GM20000 (cell line): Measurements from ENCODE around the gene PGM5.

ENCODE experiments used
- DNase-seq: peaks from one replicate; pipeline ENCODE4 v3.0.0; 2012; ENCODE audit warnings: low spot score
- TF ChIP-seq, protein P1 (sequence below): IDR thresholded peaks from 2 replicates; pipeline ENCODE4 v1.5.1; 2012; ENCODE audit warnings: mild to moderate bottlenecking, control low read depth; ENCODE audit errors: extremely low read depth, missing control alignments

Gene PGM5

DNA sequence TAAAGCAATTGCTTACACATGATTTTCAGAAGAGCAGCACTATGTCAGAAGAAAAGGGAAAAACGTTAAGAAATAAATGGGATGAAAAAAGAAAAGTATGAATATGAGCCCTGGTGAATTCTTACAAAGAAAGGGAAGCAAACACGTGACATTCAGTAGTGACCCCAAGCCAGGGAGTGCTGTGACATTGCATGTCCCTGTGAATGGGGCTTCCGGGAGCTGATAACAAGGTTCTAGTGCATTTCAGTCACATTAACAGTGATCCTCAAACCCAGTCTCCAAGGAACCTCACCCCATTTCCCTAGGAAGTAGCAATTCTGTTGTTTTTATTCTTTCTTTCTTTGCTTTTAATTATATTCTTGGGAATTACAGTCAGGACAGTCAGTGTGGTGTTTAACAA lies 157.0 kb downstream of the PGM5 start:
- DNase-seq = no peak

DNA sequence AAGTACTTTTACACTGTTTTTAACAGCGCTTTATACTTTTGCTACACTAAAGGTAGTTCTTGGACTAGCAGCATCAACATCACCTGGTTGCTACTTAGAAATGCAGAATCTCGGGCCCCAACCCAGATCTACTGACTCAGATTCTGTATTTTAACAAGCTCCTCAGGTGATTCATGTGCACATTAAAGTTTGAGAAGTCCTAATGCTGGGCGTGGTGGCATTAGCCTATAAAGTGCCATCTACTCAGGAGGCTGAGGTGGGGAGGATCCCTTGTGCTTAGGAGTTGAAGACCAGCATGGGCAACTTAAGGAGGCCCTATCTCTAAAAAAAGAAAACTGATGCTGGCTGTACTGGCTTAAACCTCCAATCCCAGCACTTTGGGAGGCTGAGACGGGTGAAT lies 157.6 kb downstream of the PGM5 start:
- TF ChIP-seq, protein P1, sequence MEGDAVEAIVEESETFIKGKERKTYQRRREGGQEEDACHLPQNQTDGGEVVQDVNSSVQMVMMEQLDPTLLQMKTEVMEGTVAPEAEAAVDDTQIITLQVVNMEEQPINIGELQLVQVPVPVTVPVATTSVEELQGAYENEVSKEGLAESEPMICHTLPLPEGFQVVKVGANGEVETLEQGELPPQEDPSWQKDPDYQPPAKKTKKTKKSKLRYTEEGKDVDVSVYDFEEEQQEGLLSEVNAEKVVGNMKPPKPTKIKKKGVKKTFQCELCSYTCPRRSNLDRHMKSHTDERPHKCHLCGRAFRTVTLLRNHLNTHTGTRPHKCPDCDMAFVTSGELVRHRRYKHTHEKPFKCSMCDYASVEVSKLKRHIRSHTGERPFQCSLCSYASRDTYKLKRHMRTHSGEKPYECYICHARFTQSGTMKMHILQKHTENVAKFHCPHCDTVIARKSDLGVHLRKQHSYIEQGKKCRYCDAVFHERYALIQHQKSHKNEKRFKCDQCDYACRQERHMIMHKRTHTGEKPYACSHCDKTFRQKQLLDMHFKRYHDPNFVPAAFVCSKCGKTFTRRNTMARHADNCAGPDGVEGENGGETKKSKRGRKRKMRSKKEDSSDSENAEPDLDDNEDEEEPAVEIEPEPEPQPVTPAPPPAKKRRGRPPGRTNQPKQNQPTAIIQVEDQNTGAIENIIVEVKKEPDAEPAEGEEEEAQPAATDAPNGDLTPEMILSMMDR = no peak
- no peak for DNase-seq

More for the DNA sequence above, 157.0 kb downstream of the PGM5 start:
- TF ChIP-seq, protein P1 = no peak

DNA sequence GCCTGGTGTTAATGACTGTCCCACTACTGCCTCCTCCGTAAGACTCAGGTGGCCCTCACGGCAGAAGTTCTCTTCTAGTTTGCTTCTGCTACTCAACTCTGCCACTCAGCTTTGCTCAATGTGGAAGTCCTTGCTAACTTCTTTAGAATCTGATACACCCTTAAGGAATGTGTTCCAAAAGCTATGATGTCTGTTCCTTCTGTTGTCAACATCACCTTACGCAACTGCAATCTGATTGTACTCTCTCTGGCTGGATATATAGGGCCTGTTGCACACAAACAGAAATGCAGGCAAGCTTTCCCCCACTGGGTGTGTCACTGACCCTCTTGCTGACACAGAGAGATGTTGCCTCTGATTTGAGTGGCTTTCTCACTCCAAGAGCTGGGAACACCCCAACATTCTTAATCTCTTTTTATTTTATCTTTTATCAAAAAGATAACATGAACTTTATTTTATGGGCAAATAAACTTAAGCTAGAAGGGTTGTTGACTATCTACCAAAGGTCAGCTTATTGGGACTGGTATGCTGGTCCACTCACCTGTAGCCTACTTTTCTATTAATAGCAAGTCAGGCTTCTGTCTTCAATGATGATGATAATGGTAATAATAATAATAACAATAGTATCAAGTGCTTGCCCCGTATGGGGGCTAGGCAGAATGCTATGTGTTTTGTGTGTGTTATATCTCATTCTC lies 159.1 kb downstream of the PGM5 start:
- TF ChIP-seq, protein P1 = no peak
- no peak for DNase-seq

DNA sequence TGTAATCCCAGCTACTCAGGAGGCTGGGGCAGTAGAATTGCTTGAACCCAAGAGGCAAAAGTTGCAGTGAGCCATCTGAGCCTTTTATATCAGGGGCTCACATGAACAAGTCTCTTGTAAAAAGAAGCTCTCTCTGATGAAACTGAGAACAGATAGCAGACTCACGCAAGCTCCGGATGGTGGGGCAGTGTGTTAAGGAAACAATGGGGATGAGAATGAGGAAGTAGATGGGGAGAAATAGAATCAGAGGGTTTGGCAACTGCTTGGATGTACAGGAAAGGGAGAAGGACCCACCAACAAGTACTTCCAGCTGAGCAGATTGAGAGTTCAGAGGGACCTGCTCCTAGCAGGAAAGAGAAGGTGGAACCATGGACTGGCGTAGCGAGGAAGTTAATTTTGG lies 165.7 kb downstream of the PGM5 start:
- no peak for DNase-seq
- TF ChIP-seq, protein P1 = no peak

DNA sequence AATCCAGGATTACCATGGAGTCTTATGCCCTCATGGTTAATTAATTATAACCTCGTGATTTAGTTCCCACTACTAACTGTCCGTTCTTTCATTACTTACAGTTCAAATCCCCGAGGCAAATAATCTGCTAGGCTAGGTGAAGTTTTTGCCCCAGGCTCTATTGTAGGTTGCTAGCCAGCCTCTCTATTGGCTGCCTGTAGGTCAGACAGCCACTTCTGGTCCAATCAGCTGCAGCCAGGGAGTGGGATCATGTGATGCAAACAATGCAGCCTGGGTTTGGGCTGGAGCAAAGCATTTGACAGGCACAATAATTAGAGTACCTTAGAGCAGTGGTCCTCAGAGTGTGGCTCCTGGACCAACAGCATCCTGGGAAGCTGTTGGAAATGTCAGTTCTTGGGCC lies 166.5 kb downstream of the PGM5 start:
- no peak for DNase-seq

DNA sequence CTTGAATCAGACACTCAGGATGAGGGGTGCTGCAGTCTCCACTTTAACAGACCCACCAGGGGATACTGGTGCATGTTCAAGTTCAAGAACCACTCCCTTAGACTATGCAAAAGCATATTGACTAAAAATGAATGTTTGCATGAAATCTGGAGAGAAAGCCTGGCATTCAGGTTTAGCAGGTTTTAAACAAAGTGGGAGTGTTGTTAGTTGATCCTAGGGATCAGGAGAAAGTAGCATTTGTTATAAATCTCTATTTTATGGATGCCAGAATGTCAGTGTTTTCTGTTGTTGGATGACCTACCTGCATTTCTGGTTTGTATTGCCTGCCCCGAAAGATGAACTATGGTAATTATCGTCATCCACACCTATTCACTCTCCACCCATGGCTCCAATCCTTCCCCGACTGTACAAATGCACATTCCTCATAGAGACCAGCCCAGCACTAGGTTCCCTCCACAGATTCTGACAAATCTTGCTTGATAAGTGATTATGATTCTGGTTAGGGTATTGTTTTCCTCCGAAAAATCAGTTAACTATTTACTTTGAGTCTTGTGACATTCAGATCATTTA lies 167.0 kb downstream of the PGM5 start:
- TF ChIP-seq, protein P1 = no peak
- no peak for DNase-seq

More for the DNA sequence above, 166.5 kb downstream of the PGM5 start:
- TF ChIP-seq, protein P1 = no peak

DNA sequence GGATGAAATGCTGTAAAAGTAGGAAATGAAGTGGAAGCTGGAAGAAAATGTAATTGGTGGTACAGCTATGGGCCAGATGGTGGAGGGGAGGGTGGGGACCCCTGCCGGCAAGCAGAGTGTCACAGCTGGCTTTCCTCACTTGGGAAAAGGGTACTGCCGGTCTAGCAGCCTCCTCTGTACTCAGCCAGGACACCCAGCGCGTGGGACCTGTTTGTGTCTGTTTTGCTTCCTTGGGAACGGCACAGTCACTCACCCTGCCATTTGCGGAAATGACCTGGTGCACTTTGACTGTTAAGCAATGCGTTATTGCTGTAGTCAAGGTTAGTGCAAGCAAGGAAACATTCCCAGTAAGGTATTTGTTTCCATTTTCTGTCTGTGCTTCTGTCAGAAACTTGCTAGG lies 174.2 kb downstream of the PGM5 start:
- TF ChIP-seq, protein P1 = no peak
- DNase-seq = no peak
